Measurements from ENCODE around the gene RNF223.

Gene RNF223

GRCh38 chr1:1073743-1074587, at the start of gene RNF223:
Gene RNF223, minus strand, starts transcription at chr1:1074306. Its CDS starts 1,740 bp downstream, at chr1:1072566.
- DNase-seq = no peak

GRCh38 chr1:1122981-1123480, 48.9 kb upstream of the RNF223 start:
- DNase-seq = peak in 1 of 2 experiments; percentile 56

- peak; percentile 37 to 87 for DNase-seq
Measured at GRCh38 chr1:1122078-1122811, 48.1 kb upstream of the RNF223 start.

- no peak for DNase-seq
Measured at GRCh38 chr1:1121611-1122077, 47.5 kb upstream of the RNF223 start.

- no peak for DNase-seq
Measured at GRCh38 chr1:1120866-1121591, 46.9 kb upstream of the RNF223 start.

GRCh38 chr1:1120096-1120495, 46.0 kb upstream of the RNF223 start:
- DNase-seq = no peak

GRCh38 chr1:1119272-1119890, 45.3 kb upstream of the RNF223 start:
- DNase-seq = no peak

GRCh38 chr1:1118876-1119220, 44.7 kb upstream of the RNF223 start:
- DNase-seq = no peak

- DNase-seq = no peak
Measured at GRCh38 chr1:1118011-1118875, 44.1 kb upstream of the RNF223 start.

GRCh38 chr1:1117469-1117831, 43.3 kb upstream of the RNF223 start:
- no peak for DNase-seq

GRCh38 chr1:1116701-1117468, 42.8 kb upstream of the RNF223 start:
- DNase-seq = peak in 1 of 2 experiments; percentile 28

GRCh38 chr1:1115786-1116700, 41.9 kb upstream of the RNF223 start, which contains the start of gene C1orf159:
Gene C1orf159, minus strand, starts transcription at chr1:1116089. Its CDS starts 24,546 bp downstream, at chr1:1091543.
- DNase-seq = peak; percentile 97 to 100

- DNase-seq = no peak
Measured at GRCh38 chr1:1115136-1115785, 41.2 kb upstream of the RNF223 start.

GRCh38 chr1:1114431-1114830, 40.3 kb upstream of the RNF223 start:
- DNase-seq = no peak

GRCh38 chr1:1112237-1112985, 38.3 kb upstream of the RNF223 start:
- DNase-seq = no peak

- no peak for DNase-seq
Measured at GRCh38 chr1:1111516-1112236, 37.6 kb upstream of the RNF223 start.

GRCh38 chr1:1110561-1110971, 36.5 kb upstream of the RNF223 start:
- DNase-seq = no peak

- DNase-seq = no peak
Measured at GRCh38 chr1:1109743-1110142, 35.6 kb upstream of the RNF223 start.
